Ovary (tissue), 3 donors: ENCODE results near the gene PHLDA2.

Source experiments
- CTCF ChIP-seq, 3 donors: fragments of 450-650 bp in 2 of 3; fragments of 200-600 bp in 1 of 3; IDR thresholded peaks; one replicate each; pipeline versions ENCODE4 v1.5.1 to v1.8.0; 2016 to 2022; ENCODE audit warnings: antibody characterized with exemption in 3 of 3, mild to moderate bottlenecking in 1 of 3
- EP300 ChIP-seq: sonication (generic); formaldehyde crosslinking; IDR thresholded peaks from one replicate; pipeline ENCODE4 v1.6.1; 2017; ENCODE audit warnings: antibody characterized with exemption
- POLR2A ChIP-seq: fragments of 450-650 bp; IDR thresholded peaks from one replicate; pipeline ENCODE4 v1.6.1; 2017; ENCODE audit warnings: antibody characterized with exemption, mild to moderate bottlenecking, moderate library complexity
- donor health status: DM: no; HTN: no; CAD: no.

GRCh38 chr11:2883640-2883978, 45.6 kb downstream of the PHLDA2 start:
- TF ChIP-seq EP300 (no peak), CTCF (IDR thresholded peaks at IDR 0.05) (no peak), POLR2A (no peak)
